HG03039 (cell line): ENCODE data around the gene MYOF.
"Not testable (repeated sequence)": the region's sequence is repeated elsewhere in the genome, so short reads cannot be mapped to it uniquely, and the experiment has no call there.

ENCODE experiments used
- ATAC-seq: cut with Tn5 transposase; IDR thresholded peaks from one replicate; pipeline ENCODE4 v1.9.1; 2021; ENCODE audit warnings: mild to moderate bottlenecking, moderate library complexity; ENCODE audit not compliant: unreplicated experiment

The MYOF gene

DNA sequence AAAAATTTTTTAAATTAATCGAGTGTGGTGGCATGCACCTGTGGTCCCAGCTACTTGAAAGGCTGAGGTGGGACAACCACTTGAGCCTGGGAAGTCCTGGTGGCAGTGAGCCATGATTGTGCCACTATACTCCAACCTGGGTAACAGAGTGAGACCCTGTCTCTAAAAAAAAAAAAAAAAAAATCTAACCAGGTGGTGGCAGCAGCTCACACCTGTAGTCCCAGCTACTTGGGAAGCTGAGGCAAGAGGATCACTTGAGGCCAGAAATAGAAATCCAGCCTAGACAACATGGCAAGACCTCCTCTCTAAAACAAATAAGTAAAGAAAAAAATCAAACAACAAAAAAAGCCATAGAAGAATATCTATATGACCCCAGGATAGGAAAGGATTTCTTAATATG, 3.6 kb upstream of the MYOF start:
- no peak for ATAC-seq

DNA sequence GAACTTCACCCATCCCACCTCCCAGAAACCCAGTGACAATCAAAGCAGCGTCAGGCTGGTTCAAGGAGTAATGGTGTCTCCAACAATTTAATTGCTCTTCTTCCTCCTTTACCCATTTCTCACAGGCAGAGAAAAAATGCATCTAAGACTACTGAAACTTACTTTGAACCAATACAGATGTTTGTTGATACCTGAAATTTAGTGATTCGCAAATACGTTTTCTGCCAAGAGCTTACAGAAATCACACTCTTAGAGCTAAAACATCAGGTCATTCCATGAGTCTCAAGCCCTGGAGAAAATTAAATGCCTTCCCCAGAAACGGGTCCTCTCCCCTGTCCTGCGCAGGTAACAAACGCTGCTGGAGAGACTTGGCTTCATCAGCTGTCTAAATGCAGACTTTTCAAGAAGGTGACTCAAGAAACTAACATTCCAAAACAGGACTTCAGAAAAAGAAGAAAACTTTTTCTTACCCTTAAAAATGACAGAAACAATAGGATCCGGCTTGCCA, 443 bp downstream of the MYOF start:
- no peak for ATAC-seq

DNA sequence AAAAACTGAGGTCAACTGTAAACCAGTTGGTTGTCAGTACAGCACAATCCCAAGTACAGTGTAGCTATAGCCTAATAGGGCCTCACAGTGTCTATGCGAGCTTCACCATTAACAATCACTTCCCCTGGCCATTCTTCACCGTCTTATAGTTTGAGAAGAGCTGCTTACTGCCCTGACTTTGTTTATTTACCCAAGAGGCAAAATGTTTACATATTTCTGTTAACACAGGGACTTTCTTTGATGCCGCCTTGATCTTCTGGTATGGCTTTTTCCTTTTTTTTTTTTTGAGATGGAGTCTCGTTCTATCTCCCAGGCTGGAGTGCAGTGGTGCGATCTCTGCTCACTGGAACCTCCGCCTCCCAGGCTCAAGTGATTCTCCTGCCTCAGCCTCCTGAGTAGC, 3.3 kb downstream of the MYOF start:
- no peak for ATAC-seq

DNA sequence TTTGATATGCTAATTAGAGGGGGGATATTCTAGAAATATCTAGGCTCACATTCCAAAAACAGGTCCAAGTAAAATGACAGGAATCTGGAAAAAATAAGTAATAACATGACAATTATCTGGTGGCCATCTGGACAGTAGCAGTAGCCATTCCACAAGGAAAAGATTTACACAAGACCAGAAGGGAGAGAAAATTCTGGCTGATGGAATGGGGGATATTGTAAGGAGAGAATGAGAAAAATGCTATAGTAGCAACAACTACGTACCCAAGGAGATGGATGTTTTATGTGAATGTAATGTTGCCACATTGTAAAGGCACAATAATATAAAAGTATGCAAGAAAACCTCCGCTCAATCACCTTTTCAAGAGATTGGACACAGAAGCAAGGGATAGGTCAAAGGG, 5.4 kb downstream of the MYOF start:
- ATAC-seq, result no peak

DNA sequence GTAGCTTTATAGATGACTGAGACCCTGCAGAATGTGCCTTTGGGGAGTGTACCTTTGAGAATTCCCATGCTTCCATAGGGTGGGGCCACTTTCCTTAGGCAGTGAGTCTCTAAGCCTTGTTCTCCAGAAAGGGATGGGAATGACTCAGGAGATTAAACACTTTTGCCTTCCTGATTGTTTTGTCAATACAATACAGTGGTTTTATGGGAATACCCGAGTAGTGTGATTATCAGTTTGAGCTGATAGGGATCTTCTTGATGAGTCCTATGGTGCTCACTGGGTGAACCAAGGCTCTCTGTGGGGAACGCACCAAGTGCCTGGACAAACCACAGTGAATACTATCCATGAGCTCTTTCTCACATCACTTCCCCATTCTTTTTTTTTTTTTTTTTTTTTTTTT, 6.3 kb downstream of the MYOF start:
- ATAC-seq, result no peak

DNA sequence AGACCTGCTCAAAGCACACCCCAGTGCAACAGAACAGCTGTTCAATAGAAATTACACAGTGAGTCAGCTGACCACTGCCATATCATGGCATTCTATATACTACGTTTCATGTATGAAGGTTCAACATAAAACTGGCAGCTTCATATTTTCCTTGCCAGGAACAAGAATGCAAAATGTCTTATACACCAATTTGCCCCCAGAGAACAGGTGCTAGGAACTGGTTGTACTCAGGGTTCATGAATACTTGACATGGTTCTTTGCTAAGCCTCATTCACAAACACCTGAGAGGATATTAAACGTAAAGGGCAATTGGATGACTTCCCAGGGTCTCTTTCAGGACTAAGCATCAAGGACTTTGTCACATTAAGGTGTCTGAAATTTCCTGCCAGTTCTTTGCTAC, 6.9 kb downstream of the MYOF start:
- no peak for ATAC-seq

DNA sequence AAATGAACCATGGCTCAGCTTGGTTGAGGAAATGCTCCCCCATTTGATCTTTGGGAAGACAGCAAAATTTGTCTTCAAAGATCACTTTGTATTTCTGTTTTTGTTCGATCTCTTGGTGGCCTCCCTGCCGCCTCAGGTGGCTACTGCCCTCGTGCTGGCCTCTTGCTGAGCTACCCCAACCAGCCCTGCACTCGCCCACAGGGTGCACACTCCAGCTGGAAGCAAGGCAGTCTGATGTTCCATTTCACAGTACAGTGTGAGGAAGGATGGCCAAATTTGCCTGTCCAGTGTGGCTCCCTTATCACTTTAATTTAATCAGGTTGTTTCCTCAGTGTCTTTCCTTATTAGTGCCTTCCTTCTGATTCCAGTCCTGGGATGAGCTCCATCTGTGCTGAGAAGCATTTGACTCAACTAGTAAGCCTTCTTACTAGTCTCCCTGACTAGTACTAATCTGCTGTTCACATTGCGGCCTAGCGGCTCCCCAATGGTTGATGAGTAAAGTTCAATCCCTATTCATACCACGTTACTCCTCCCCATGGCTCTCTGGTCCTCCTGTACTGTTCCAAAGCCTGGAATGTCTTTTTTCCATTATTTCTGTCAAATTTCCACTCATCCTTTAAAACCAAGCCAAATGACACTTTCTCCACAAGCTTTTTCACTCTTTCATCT, 8.2 kb downstream of the MYOF start:
- ATAC-seq, result no peak

DNA sequence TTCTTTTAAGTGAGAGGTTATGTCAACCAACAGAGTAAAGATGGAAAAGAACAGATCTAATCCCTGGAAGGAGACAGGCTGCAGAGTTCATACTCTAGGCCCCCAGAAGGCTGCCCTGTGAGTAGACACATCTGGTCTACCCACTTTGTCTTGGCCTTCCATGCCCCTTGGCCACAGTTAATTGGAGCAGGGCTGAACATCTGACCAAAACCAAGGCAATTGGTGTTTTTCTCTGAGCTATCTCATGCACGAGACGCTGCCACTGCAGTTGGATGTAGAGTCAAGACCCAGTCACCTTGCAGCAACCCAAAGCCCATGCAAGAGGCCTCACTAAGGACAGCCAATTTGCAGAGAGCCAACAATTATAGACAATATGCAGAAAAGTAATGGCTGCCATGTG, 9.0 kb downstream of the MYOF start:
- no peak for ATAC-seq

DNA sequence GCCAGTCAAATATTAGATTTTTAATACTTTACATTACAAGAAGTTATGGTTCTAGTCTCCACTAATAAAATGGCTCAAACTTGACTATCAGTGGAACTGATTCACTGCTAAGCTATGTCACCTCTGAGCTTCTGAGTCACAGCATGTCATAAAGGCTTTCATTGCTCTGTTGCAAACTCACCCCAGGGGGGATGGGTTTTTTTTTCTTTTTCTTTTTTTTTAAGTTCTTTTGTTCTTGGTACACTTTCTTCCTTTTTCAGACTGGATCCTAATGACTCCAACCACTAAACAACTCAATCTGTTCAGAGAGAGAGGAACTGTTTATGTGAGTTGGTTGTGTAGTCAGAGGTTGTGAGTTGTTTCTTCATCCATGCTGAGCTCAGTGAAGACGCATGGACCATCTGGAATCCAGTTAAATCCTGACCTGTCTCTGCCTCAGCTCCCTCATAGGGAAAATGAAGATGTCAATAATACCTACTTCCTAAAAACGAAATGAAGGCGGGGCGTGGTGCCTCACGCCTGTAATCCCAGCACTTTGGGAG, 11.0 kb downstream of the MYOF start:
- no peak for ATAC-seq

DNA sequence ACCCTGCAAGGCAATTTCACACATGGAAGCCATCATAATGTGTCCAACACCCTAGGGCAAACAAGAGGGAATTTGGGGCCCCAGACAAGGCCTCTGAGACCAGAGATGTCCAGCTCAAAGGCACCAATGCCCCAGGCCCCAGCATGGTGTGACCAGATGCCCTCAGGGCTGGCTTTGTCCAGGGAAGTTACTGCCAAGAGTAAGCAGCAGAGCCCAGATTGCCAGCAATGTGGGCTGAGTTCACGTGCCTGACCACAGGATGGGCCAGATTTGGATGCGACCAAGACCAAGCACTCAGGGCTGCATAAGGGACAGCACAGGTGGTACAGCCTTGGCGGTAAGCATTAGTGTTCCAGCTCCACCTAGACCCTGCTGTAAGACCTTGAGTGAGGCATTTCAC, 12.7 kb downstream of the MYOF start:
- no peak for ATAC-seq

DNA sequence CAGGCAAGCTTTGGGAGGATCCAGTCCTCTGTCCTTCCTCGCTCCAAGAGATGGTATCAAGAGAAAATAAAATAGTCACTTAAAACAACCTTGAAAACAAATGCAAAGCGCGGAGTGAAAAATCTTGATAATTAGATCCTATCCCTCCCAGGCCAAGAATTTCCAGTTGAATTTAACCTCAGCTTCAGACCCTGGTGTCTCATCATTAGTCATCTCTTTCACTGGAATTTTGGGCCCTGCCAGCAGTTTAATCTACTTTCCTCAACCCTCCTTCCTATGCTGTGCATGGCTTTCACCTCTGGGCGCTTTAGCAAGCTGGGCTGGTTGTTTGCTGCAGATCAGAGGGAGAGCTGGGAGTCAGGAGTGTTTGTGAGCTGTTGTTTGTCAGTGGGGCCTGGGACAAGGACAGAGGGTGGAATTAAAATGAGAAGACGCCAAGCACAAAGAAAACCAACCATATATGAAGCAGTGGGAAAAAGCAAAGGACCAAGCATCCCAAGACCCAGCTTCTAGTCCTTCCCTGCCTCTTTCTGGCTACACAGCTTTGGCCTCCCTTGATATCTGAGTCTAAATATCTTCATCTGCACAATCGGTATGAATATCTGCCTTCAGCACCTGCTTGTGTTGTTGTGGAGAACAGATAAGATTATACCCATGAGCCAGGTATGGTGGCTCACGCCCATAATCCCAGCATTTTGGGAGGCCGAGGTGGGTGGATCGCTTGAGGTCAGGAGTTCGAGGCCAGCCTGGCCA, 13.5 kb downstream of the MYOF start:
- ATAC-seq, result no peak

DNA sequence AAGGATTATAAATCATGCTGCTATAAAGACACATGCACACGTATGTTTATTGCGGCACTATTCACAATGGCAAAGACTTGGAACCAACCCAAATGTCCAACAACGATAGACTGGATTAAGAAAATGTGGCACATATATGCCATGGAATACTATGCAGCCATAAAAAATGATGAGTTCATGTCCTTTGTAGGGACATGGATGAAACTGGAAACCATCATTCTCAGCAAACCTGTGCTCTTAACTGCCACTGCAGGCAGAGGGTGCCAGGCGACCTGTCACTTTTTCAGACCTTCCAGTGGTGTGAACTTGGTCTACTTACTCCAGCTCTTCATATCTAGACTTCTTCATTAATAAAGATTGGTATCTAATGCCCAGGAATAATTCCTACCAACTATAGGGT, 14.5 kb downstream of the MYOF start:
- not testable (repeated sequence) for ATAC-seq

DNA sequence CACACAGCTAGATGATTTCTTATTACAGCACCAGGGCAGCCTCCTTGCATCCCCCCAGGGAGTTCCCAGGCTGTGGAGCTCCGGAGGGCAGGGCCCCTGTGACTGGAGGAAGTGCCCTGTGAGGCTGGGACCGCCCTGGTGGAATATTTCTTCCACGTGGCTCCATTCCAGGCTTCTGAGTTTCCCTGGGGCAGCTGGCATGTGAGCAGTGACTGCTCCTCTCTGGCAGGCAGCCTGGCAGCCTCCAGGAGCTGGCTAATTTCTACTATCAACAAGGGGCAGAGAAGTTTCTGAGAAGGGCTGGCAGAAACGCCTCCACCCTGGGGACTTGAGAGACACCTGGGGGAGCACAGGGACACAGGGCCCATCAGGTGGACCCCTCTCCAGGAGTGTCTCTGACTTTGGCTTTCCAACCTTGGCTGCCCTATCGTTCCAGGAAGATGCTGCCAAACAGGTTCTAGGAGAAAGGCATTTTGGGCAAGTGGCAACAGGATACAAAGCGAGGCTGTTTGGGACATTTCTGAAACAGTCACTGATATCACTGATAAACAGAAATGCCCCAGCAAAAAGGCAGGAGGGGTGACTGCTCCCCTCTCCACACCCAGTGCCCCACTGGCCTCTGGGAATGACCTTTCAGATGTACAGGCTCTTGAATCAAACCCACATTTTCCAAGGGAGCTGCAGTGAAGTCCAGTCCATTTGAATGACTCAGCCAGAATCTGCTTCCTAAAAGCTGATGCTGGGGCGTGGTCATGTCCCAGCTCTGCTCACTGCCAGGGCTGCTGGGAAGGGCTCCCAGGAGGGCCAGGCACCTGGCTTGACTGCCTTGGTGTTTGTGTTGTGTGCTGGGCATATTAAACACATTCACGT, 16.1 kb downstream of the MYOF start:
- no peak for ATAC-seq

DNA sequence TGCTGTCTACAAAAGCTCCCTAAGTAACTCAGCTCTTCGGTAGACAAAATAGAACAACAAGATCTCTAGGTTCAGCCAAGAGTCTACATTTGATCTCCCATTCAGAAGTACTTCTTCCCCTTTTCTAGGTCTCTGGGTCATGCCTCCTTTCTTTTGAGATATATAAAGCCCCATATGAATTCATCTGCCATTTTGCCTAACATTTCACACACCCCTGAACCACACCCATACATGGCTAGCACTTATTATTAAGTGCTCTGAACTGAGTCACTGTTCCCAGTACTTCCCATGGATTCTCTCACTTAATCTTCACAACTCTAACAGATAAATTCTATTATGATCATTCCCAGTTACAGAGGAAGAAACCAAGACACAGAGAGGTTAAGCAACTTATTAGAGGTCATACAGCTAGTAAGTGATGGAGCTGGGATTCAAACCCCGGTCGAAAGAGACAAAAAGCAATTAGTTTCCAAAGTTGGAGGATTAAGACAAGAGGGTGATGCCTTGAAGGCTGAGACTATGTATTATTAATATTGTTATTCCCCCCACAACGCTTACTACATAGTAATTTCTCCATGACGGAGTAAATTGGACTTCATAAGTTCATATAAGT, 17.3 kb downstream of the MYOF start:
- ATAC-seq, result no peak

DNA sequence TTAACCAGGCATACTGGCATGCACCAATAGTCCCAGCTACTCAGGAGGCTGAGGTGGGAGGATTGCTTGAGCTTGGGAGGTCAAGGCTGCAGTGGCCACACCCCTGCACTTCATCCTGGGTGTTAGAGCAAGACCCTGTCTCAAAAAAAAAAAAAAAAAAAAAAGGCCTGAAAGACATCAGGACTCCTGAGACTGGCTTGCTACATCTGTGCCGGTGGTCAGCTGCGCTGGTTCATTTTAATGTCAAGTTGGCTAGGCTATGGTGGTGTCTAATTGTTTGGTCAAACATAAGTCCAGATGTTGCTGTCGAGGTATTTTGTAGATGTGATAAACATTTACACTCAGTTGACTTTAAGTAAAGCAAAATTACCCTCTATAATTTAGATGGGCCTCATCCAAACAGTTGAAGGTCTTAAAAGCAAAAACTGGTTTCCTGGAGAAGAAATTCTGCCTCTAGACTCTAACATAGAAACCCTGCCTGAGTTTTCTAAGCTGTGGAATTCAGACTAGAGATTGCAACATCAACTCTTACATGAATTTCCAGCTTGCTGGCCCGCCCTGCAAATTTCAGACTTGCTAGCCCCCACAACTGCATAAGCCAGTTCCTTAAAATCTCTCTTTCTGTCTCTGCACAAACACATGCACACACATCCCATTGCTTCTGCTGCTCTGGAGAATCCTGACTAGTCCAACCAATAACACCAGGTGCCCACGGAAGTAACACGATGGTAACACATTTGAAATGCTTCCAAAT, 18.2 kb downstream of the MYOF start:
- ATAC-seq, result no peak

DNA sequence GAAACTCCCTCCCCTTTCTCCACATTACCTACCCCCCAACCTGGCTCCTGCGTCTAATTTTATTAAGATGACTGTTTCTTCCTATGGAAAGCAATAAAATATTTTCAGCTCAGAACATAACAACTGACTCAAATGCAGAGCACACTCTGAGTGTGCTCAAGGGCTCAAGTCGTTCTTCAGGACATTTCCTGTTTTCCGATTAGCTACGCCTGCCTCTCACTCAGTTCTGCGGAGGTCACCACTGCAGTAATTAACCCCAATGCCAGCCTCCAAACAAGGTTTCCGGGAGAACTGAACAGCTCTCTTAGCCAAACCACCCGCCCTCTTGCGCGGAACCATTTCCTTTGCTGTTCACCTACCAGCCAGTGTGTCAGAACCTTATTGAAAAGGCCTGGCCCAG, 19.3 kb downstream of the MYOF start:
- no peak for ATAC-seq

DNA sequence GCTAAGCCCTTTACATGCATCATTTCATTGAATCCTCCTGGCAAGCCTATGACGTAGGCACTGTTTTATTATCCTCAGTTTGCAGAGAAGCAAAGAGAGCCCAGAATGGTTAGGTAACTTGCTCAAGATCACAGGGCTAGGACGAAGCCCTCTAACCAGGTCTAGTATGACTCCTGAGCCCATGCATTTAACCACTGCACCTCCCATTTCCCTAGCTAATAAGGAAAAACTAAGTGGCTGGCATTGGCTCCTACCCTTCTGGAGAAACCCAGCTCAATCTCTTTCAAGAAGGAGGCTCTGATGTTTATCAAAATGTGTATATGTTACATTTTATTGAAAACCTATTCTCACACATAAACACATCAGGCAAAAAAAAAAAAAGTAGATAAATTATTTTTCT, 19.8 kb downstream of the MYOF start:
- no peak for ATAC-seq

DNA sequence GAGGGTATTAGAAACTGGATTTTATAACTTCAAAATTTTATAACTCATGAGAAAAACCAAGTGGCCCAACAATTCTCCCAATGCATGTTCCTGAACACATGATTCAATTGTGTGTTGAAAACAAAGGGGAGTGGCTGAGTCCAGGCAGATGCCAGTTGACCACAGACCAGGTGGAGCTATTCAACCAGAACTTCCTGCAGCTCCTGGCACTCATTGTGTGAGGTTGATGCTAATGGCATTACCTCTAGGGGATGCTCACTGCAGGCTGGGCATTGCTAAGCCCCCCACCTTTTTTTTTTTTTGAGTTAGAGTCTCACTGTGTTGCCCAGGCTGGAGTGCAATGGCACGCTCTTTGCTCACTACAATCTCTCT, 20.3 kb downstream of the MYOF start:
- no peak for ATAC-seq

DNA sequence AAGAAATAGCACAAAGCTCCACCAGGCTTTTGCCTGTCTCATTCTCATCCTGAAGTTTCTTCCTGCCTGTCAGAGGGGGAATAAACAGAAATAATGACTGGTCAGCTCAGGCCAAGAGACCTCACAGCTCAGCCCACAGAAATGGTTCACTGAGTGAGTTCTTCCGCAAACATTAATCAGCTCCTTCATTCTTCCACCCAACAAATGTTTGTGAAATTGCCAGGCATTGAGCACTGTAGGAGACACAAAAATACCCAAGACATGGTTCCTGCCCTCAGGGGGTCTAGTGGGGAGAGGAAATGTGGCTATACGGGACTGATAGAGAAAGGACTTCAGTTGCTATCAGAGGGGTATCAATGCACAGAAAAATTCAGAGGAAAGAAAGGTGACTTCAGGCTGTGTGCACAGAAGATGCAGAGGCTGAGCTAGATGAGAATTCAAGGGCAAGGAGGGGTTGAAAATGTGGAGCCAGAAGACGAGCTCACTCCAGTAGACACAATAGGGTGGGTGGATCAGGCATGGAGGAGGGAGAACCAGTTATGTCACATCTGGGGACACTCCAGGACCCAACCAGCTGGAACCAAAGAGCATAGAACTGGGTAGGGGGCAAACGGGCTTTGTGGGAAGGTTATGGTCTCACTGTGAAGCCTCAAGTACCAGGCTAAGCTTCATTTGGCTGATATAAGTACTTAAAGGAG, 20.9 kb downstream of the MYOF start:
- ATAC-seq, result no peak

DNA sequence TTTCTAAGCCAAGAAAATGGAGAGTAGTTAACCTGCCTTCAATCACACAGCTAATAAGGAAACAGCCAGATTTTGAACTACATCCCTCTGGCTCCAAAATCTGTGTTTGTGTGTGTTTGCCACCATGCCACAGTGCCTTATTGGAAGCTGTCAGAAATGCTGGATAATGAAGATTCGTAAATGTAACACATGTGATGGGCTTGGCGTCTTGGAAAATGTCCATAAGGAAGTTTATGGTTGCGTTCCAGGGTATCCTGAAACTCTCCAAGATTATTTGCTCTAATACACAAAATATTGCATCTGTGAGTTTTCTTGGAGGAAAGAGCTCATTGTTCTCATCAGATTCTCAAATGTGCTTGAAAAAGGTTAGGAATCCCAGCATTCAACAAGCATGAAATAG, 22.7 kb downstream of the MYOF start:
- ATAC-seq, result no peak
